Measurements from ENCODE around the gene PDIA5. TPM values are rescaled to one million over a fixed set of nuclear protein-coding genes. Genes with fewer than 3 reads are reported as not detected.

PDIA5 gene
- total RNA-seq, 1 donor from 2014 or later, result 19.3 TPM

- intact Hi-C loops (cut with micrococcal nuclease), result no loop called here
Measured at GRCh38 chr3:123161167-123161566, 94.3 kb downstream of the PDIA5 start.

- intact Hi-C loops (cut with micrococcal nuclease), result no loop called here
Measured at GRCh38 chr3:123163141-123163540, 96.3 kb downstream of the PDIA5 start.

- intact Hi-C loops (cut with micrococcal nuclease), result no loop called here
Measured at GRCh38 chr3:123165163-123165562, 98.3 kb downstream of the PDIA5 start.

- intact Hi-C loops (cut with micrococcal nuclease), result no loop called here
Measured at GRCh38 chr3:123167686-123168085, 100.9 kb downstream of the PDIA5 start.

GRCh38 chr3:123168122-123168521 lies 101.3 kb downstream of the PDIA5 start:
- intact Hi-C loops (cut with micrococcal nuclease), result no loop called here

GRCh38 chr3:123168605-123169004 lies 101.8 kb downstream of the PDIA5 start:
- intact Hi-C loops (cut with micrococcal nuclease), result no loop called here

- intact Hi-C loops (cut with micrococcal nuclease), result no loop called here
Measured at GRCh38 chr3:123169492-123169929, 102.7 kb downstream of the PDIA5 start.

GRCh38 chr3:123169930-123170329 lies 103.1 kb downstream of the PDIA5 start:
- intact Hi-C loops (cut with micrococcal nuclease), result no loop called here

GRCh38 chr3:123180791-123181190 lies 114.0 kb downstream of the PDIA5 start:
- intact Hi-C loops (cut with micrococcal nuclease), result no loop called here

GRCh38 chr3:123186695-123187094 lies 119.9 kb downstream of the PDIA5 start:
- intact Hi-C loops (cut with micrococcal nuclease), result no loop called here

- intact Hi-C loops (cut with micrococcal nuclease), result no loop called here
Measured at GRCh38 chr3:123188058-123188457, 121.2 kb downstream of the PDIA5 start.

- intact Hi-C loops (cut with micrococcal nuclease), result no loop called here
Measured at GRCh38 chr3:123193448-123194101, 126.8 kb downstream of the PDIA5 start.

GRCh38 chr3:123194552-123194951 lies 127.7 kb downstream of the PDIA5 start:
- intact Hi-C loops (cut with micrococcal nuclease), result no loop called here

- intact Hi-C loops (cut with micrococcal nuclease), result no loop called here
Measured at GRCh38 chr3:123198372-123198771, 131.5 kb downstream of the PDIA5 start.

GRCh38 chr3:123201223-123201556 lies 134.4 kb downstream of the PDIA5 start:
- intact Hi-C loops (cut with micrococcal nuclease), result loop anchor here (1.0 to 10.0 kb wide), 5 partner anchors 384 to 1654 kb away; partner anchors contain the start of genes HACD2, HSPBAP1, KPNA1 and POLQ

- intact Hi-C loops (cut with micrococcal nuclease), result loop anchor here (1.0 to 10.0 kb wide), 6 partner anchors 135 to 1654 kb away; partner anchors contain the start of genes HACD2, HSPBAP1, KPNA1 and PDIA5
Measured at GRCh38 chr3:123201557-123202427, 135.0 kb downstream of the PDIA5 start, which contains the start of gene SEC22A. SEC22A (plus strand) TSS chr3:123201943; CDS start chr3:123209218, 7,275 bp downstream.

GRCh38 chr3:123202451-123202850 lies 135.6 kb downstream of the PDIA5 start:
- intact Hi-C loops (cut with micrococcal nuclease), result loop anchor here (2.0 to 10.0 kb wide), 3 partner anchors 136 to 1655 kb away; partner anchors contain the start of genes KPNA1, PDIA5 and POLQ

Other genes with a start within 250 kb of the PDIA5 start
- gene SEMA5B, start 39.3 kb upstream of the PDIA5 start, total RNA-seq, result not detected in 2 replicates
- 14.9 and 18.0 TPM in 2 replicates for gene SEC22A, start 134.9 kb downstream of the PDIA5 start, total RNA-seq